Measurements from ENCODE around the gene CCDC158. TPM values are rescaled to one million over a fixed set of nuclear protein-coding genes. Genes with fewer than 3 reads are reported as not detected.
A peak's percentile ranks its signal among the peaks of the same experiment; 100 is the strongest.
"Not testable (repeated sequence)": the region's sequence is repeated elsewhere in the genome, so short reads cannot be mapped to it uniquely, and the experiment has no call there.

Gene CCDC158
- not detected in 2 replicates for total RNA-seq

DNA sequence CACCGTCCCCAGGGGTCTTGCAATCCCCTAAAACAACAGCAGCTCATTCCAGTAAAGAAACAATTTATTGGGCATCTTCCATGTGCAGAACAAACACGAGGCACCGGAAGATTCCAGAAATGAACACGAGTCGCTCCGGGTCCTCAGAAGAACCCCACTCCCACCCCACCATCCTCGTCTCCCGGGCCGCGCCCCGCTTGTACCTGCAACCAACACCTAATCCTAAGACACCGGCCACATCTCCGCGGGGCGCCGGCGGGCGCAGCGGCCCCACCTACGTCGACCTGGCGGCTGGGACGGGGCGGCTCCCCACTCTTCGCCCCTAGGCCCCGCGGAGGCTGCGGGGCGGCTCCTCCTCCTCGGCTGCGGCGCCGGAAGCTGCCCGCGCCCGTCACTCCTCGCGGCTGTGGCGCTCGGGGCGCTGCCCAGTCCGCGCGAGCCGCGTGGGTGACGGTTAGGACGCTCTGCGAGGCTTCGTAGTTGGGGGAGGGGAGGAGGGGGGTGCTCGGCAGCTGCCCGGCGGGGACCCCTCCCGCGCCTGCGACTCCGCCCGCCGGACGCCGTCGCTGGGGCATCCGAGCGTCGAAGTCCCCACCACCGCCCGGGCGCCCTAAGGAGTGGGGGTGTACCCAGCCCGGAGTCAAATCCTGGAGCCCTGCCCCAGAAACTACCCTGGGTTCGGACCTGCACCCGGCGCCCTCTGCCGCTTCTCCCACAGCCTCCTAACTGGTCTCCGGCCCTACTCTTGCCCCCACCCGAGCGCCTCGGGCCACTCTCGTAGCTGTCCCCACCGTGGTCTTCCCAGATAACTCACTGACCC, at the start of gene CCDC158:
Gene CCDC158, minus strand, starts transcription at position 380 of the 820 bp plus-strand sequence. CDS start 17,934 bp downstream, outside the sequence.
- DNase-seq (ENCODE audit: extremely low read depth, low read depth, low spot score): no peak

DNA sequence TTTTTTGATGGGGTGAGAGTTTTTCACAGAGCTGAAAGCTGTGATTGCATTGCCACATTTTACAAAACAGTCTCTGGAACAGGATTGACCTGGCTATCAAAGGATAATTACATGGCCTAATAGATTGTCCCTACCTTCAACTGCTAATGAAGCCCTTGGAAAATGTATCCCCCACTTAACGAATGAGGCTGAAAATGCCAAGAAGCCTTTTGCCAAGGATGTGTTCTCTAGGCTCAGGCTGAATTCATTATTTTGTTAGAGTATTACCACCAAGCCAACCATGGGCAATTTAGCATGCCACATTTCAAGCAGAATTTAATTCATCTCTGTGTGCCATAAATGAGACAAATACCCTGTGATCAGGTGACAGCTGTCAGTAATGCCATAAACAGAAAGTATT, 49.6 kb upstream of the CCDC158 start:
- DNase-seq (ENCODE audit: extremely low read depth, low read depth, low spot score): no peak

DNA sequence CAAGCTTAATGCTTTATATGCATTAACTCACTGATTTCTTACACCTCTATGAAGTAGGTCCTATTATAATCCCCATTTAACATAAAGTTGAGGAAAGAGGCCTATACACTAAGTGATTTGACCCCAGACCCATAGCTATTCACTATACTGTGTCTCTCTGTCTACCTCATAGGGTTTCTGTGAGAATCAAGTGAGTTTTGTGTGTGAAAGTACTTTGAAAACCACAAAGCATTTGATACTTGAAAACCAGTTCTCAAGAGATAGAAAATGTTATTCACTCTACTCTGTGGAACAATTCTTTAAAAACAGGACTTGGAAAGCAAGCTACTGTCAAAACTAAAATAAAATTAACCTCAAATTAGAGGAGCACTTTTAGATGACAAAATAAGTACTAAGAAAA, 49.1 kb upstream of the CCDC158 start:
- no peak for DNase-seq (ENCODE audit: extremely low read depth, low read depth, low spot score)

DNA sequence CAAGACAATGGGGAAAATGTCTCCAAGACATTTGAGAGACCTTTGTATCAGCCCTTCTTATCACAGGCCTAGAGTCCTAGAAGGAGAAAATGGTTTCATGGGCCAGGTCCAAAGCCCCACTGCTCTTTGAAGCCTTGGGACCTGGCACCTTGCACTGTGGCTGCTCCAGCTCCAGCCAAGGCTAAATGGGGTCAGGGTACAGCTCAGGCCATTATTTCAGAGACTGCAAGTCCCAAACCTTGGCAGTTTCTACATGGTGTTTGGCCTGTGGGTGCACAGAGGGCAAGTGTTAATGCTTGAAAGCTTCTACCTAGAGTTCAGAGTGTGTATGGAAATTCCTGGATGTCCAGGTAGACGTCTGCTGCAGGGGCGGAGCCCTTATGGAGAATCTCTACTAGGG, 42.6 kb upstream of the CCDC158 start:
- no peak for DNase-seq (ENCODE audit: extremely low read depth, low read depth, low spot score)

DNA sequence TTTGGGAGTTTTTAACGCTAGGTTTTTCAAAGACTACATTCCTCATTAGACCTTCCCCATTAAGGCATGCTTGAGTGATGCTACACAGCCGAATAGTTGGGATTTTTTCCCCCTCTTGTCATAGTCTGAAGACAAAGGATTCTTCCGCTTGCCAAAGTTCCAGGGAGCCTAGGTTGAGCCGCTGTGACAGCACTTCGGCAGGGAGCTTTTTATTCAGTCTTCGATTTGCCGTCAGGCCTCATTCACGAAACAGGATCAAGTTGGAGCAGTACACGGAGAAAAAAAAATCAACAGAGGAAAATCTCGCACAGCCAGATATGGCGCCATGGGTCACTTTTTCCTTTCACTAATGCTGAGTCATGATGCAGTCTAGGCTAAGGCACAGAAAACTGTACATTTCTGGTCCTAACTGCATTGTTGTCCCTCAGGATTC, 38.4 kb upstream of the CCDC158 start:
- no peak for DNase-seq (ENCODE audit: extremely low read depth, low read depth, low spot score)

DNA sequence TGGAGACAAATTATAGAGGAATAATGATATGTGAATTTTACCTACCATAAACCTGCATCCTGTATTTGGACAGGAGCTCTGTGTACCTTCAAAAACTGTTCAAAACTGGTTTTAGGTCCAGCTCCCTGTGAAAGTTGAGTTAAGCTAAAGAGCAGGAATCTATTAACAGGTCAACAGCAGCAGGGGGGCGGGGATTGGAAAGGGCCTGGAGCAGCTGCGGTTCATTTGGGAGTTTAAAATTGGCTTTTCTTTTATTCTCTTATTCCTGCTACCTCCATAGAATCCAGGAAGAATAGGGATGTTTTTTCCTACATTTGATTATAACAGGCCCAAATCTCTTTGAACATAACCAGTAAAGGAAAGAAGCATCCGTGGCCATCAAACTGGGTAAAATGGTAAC, 37.9 kb upstream of the CCDC158 start:
- DNase-seq (ENCODE audit: extremely low read depth, low read depth, low spot score): no peak

DNA sequence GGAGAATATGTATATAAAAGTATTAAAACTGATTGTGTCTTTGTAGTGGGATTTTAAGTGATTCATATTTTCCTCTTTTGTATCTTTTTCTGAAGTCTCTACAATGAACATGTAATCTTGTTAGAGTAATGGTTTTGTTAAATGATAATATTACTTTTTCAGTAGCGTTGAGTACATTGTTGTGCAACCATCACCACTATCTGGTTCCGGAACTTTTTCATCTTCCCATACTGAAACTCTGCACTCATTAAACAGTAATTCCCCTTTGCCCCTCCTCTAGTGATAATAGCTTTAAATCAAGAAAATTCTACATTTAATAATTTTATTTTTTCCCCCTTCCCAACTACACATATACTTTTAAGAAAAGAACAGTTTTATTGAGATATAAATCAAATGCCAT, 37.4 kb upstream of the CCDC158 start:
- no peak for DNase-seq (ENCODE audit: extremely low read depth, low read depth, low spot score)

DNA sequence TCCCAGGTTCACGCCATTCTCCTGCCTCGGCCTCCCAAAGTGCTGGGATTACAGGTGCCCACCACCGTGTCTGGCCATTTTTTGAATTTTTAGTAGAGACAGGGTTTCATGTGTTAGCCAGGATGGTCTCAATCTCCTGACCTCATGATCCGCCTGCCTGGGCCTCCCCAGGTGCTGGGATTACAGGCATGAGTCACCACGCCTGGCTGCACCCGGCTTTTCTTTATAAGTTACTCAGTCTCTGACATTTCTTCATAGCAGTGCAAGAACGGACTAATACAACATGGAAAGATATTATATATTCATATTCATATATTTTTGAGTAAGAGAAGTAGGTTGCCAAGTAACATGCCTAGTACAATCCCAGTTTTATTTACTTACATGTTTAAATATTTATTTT, 36.9 kb upstream of the CCDC158 start:
- DNase-seq (ENCODE audit: extremely low read depth, low read depth, low spot score): no peak

DNA sequence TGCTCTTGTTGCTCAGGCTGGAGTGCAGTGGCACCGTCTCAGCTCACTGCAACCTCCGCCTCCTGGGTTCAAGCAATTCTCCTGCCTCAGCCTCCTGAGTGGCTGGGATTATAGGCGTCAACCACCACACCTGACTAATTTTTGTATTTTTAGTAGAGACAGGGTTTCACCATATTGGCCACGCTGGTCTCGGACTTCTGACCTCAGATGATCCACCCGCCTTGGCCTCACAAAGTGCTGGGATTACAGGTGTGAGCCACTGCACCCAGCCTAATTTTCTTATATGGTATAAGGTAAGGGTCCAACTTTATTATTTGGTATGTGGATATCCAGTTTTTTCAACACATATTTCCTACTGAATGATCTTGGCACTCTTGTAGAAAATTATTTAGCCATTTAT, 33.1 kb upstream of the CCDC158 start:
- DNase-seq (ENCODE audit: extremely low read depth, low read depth, low spot score): not testable (repeated sequence)

DNA sequence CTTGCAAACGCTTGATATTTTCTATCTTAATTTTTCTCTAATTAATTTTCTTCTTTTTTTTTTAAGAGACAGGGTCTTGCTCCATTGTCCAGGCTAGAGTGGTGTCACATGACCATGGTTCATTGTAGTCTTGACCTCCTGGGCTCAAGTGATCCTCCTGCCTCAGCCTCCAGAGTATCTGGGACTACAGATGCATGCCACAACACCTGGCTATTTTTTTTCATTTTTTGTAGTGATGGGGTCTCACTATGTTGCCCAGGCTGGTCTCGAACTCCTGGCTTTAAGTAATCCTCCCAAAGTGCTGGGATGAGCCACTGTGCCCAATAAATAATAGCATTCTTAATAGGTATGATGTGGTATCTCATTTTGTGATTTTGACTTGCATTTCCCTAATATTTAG, 32.3 kb upstream of the CCDC158 start:
- DNase-seq (ENCODE audit: extremely low read depth, low read depth, low spot score): no peak

DNA sequence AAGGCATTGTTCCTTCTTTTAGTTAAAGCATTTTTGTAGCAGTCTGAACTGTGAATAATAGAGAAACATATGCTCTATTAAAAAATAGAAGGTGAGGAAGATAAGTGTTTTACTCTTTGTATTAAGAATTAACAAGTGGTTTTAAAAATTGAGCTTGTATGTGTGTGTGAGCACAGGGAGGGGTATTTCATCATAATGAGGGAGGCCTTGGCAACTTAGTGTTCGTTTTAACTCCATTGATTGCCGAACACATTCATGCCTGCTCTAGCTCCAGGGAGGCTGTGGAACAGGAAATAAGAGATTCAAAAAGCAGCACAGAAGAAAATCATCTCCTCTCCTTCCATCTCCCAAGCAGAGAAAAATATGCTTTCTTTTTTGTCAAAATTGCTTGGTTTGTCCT, 28.9 kb upstream of the CCDC158 start:
- no peak for DNase-seq (ENCODE audit: extremely low read depth, low read depth, low spot score)

DNA sequence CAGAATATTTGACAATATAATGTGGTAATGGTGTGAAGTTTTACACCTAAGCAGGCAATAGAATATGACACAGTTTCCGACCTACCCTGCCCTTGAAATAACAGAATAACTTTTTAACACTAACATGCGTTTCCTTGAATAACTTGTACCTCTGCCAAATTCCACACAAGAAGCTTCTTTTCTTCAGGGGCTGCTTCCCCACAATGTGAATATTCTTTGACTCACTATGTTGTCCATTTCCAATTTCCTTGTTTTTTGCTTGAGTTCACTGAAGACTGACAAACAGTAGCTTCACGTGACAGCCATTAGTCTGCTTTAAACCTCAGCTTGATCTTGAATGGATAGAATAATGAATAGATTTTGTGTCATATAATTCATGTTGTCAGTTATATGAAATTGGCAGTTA, 28.4 kb upstream of the CCDC158 start:
- DNase-seq (ENCODE audit: extremely low read depth, low read depth, low spot score): peak; percentile 45

DNA sequence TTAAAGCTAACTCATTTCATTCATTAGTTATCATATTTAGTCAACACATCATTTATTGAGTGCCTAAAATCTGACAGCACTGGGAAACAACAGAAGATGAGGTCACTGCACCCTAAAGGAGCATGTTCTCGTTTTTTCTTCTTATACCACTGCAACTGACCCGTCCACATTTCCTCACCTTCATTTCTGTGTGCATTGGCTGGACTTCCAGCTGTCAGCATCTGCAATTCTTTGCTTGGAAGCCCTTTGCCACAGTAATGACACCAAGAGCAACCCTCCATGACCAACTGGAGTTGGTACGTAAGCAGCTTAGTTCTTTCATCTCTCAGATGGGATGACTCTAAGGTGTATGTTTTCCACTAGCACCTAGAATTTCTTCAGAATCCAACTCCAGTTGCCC, 27.3 kb upstream of the CCDC158 start:
- no peak for DNase-seq (ENCODE audit: extremely low read depth, low read depth, low spot score)

DNA sequence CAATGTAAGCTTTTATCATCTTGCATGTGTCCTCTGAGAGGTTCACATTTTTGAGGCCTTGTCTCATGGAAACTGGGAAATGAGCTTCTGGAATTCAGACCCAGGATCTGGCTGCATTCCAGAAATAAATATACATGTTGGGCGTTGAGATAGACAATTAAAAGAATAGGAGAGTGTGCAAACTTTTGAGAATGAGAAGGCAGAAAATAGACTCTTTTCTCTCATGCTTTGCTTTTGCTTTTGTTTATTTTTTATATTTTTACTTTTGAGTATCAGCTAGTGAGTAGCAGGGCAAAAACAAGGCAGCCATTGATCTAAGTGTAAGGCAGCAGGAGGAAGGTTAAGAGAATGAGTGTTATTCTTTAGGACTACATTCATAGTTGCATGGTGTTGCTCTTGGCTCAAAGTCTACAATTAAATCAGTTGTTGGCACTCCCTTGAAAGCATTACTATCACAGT, 26.5 kb upstream of the CCDC158 start:
- no peak for DNase-seq (ENCODE audit: extremely low read depth, low read depth, low spot score)

DNA sequence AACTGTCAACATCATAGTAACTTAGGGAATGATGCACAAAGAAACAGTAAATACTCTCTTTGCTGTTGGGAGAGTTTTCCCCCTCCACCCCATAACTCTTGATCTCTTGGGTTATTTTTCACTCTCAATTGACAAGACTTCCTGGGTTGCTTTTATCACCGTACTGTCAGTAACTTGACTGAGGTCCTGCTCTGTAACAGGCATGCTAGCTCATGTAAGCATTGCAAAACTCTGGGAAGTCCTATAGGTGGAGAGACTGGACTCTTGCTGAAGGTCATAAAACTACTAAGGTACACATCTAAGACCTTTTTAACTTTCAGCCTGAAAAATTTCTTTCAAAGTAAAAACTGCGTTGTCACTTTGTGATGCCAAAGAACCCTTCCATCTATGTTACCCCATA, 25.0 kb upstream of the CCDC158 start:
- DNase-seq (ENCODE audit: extremely low read depth, low read depth, low spot score): no peak

DNA sequence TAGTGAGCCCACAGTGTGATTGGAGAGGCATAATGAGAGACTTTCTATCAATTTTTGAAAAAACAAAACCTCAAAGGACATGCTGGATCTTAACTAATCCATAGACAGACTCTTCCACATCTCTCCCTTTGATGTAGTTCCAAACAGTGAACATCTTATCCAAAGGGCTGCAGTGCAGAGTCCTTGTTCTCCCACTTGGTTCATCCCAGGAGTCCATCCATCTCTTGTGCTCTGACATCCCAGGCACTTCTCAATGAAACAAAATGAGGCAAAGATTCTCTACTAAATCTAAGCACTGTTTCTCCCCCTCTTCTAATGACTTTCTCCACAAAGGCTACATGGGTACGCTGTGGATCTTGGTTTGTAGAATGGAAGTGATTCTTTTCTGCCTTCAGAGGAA, 22.4 kb upstream of the CCDC158 start:
- no peak for DNase-seq (ENCODE audit: extremely low read depth, low read depth, low spot score)

DNA sequence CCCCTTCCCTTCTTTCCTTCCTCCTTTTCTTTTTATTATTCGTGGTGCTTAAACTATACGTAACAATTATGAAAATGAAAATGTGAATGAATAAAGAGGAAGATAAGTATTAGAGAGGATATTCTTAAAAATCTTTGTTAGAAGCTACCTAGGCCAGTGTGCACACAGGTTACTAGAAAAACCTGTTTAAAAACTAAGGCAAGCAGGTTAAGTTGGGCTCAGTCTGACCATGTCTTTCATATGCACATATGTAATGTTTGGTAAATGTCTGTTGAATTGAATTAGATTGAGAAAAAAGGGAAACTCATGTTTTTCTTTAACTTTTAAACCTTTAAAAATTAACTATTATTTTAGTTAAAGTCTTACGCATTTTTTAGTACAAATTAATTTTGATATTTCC, 21.9 kb upstream of the CCDC158 start:
- no peak for DNase-seq (ENCODE audit: extremely low read depth, low read depth, low spot score)

DNA sequence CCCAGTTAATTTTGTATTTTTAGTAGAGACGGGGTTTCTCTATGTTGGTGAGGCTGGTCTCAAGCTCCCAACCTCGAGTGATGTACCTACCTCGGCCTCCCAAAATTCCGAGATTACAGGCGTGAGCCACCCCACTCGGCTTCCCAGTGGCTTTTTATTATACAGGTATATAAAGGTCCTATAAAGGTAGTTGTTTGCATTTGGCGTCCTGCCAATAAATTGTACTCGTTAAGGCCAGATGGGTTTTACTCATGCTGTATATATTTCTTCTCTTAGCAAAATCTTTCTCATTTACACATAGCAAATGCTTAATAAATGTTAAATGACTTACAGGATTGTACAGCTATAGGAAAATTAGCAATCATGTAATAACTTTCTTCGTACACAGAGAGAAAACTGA, 20.9 kb upstream of the CCDC158 start:
- no peak for DNase-seq (ENCODE audit: extremely low read depth, low read depth, low spot score)

DNA sequence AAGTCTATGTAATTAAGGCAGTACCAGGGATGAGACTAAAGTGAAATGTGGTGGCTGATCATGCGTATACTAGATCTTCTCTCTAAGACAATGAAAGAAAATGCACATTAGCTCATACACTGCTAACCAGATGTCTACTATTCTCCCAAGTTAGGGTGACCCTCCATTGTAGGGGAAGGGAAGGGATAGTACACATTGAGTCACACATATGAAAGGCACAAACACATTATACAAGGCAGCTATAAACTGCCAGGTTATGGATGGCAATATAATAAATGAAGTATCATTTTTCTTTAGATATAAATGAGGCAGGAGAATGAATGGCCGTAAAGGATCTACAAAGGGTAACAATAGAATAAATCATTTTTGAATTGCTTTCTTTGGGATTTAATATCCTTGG, 18.6 kb upstream of the CCDC158 start:
- DNase-seq (ENCODE audit: extremely low read depth, low read depth, low spot score): no peak

DNA sequence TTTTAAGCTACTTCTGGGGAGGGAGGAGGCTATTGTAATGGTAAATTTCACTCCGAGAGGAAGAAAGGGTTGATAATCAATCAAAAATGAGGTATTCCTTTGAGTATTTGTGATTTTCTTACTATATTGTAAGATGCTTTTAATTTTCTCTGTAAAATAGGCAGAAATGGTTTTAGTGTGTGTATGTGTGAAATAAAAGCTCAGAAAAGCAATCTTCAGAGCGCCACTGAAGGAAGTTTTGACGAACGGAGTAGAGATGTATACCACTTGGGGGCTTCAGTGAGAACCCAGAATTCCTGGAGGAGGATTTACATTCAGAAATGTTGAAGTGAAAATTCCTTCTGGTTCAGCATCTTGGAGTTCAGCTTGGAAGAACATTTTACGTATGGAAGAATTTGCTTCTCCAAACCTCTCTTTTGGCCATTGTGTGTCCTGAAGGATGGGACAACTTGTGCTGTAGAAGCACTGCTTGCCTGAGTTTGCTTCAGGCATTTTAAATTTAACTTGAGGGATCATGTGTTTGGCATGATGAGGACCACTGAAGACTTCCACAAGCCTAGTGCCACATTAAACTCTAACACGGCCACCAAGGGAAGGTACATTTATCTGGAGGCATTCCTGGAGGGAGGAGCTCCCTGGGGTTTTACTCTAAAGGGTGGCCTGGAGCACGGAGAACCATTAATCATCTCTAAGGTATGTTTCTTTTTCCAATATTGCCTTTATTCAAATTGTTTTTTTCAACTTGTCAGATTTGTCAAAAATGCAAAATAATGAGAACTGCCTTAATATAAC, 14.8 kb upstream of the CCDC158 start:
- no peak for DNase-seq (ENCODE audit: extremely low read depth, low read depth, low spot score)

DNA sequence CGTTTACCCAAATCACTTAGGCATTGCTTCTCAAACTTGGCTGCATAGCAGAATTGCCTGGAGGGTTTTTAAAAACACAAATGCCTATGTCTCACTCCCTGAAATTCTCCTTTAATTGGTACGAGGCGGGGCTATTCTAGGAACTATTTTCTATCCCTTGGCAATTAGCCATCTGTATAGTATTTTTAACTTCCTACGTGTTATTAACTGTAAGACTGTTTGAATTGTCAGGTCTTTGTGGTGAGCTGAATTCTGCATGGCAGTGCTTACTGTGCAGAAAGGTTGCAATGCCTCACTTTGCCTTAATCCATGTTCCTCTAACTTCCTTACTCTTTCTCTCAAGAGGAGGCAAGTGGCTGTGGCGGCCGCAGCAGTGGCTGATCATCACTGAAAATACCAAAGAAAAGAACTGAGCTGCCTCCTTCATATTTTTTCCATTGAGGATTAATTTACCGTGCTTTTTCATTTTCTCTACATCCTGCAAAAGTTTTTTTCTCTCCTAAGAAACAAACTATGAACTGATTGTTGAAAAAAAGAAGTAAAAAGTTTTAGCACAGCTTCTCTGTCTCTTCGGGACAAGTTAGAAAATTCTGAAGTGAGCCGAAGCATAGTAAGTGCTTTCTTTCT, 14.1 kb upstream of the CCDC158 start, which contains the start of gene SHROOM3:
Gene SHROOM3, plus strand, starts transcription at position 329 of the 627 bp plus-strand sequence. CDS start 824 bp downstream, outside the sequence.
- DNase-seq (ENCODE audit: extremely low read depth, low read depth, low spot score): no peak
